Tibial nerve (tissue), 4 donors: Measurements from ENCODE around the gene CASTOR1.

ENCODE experiments used
- CTCF ChIP-seq, 5 experiments: fragments of 200-600 bp in 3 of 5; fragments of 450-650 bp in 2 of 5; sonication (generic) in 3 of 5; IDR thresholded peaks; one replicate each; pipeline ENCODE4 v1.5.1; 2016 to 2019; ENCODE audit warnings: antibody characterized with exemption in 5 of 5, mild to moderate bottlenecking in 3 of 5, moderate library complexity in 2 of 5
- EP300 ChIP-seq, 2 donors: sonication (generic); formaldehyde crosslinking; IDR thresholded peaks; one replicate each; pipeline ENCODE4 v1.6.1; 2017; ENCODE audit warnings: antibody characterized with exemption in 2 of 2, mild to moderate bottlenecking in 1 of 2
- POLR2A ChIP-seq, 2 donors: fragments of 450-650 bp; IDR thresholded peaks; one replicate each; pipeline ENCODE4 v1.6.1; 2017; ENCODE audit warnings: antibody characterized with exemption in 2 of 2, mild to moderate bottlenecking in 2 of 2, moderate library complexity in 2 of 2

GRCh38 chr22:30244066-30244465 is 45.2 kb downstream of the CASTOR1 start:
- TF ChIP-seq POLR2A (IDR thresholded peaks at IDR 0.05) (no peak), EP300 (IDR thresholded peaks at IDR 0.05) (no peak), CTCF (IDR thresholded peaks at IDR 0.05) (no peak)
